GM12892 (cell line): ENCODE measurements around the gene DRAP1.

Experiments used
- DNase-seq: peaks from one replicate; pipeline ENCODE4 v3.0.0; 2011; ENCODE audit not compliant: insufficient read length
- FAIRE-seq: peaks from 2 replicates; lab custom pipeline; 2011; peaks lifted over from hg19 to GRCh38; lab: Jason Lieb, UNC
- POLR2A ChIP-seq: IDR thresholded peaks from 2 replicates; pipeline ENCODE4 v1.6.1; 2011; ENCODE audit warnings: low read depth, low read length, control low read depth
- POLR2AphosphoS5 ChIP-seq: IDR thresholded peaks from 2 replicates; pipeline ENCODE4 v1.6.1; 2011; ENCODE audit warnings: low read depth, low read length, control low read depth
- TAF1 ChIP-seq: IDR thresholded peaks from 2 replicates; pipeline ENCODE4 v1.6.1; 2011; ENCODE audit warnings: low read depth, mild to moderate bottlenecking, control low read depth, low read length, borderline replicate concordance

The DRAP1 gene

DNA sequence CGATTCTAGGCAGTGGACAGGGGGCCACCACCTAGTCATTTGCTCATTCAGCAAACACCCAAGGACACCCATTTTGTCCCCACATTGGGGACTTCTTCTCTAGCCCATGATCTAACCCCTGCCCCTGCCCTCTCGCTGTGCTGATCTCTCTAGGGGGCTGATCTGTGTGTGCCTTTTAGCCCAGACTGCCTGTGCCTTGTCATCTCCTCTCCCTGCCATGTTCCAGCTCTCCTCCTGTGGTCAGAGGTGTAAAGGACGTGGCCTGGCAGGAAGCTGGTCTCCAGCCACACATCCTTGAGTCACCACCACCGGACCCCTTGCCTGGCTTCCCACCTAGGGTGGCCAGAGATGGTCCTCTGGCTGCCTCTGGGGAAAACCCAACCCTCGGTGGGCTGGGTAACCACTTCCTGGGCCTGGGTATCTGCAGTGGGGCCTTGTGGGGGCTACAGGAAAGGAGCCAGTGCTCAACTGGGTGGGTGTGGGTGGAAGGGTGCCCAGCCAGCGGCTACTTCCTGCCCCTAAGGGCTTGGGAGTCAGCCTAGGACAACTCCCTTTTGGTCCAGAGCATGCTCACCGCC lies 38.3 kb upstream of the DRAP1 start:
- no peak for TF ChIP-seq POLR2AphosphoS5
- no peak for TF ChIP-seq TAF1
- TF ChIP-seq POLR2A, result no peak; the same call in 1 of the 2 replicates
- FAIRE-seq (no peak), DNase-seq (no peak)

GRCh38 chr11:65882120-65883057 lies 36.8 kb upstream of the DRAP1 start:
- TF ChIP-seq POLR2A (no peak), TAF1 (no peak), POLR2AphosphoS5 (no peak)
- FAIRE-seq (no peak), DNase-seq (no peak)

DNA sequence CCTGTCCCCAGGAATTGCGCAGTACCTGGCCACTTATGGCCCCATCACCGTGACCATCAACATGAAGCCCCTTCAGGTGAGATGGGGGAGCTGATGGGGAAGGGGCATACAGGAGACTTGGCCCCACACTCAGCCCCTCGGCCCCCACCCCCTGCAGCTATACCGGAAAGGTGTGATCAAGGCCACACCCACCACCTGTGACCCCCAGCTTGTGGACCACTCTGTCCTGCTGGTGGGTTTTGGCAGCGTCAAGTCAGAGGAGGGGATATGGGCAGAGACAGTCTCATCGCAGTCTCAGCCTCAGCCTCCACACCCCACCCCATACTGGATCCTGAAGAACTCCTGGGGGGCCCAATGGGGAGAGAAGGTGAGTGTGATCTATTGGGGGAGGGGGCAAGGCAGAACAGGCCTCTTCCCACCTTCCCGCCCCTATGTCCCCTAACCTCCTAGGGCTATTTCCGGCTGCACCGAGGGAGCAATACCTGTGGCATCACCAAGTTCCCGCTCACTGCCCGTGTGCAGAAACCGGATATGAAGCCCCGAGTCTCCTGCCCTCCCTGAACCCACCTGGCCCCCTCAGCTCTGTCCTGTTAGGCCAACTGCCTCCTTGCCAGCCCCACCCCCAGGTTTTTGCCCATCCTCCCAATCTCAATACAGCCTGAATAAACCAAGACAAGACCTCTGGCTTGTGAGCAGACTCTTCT lies 36.0 kb upstream of the DRAP1 start:
- TF ChIP-seq TAF1 (no peak), POLR2AphosphoS5 (no peak), POLR2A (no peak)
- FAIRE-seq (no peak), DNase-seq (no peak)

DNA sequence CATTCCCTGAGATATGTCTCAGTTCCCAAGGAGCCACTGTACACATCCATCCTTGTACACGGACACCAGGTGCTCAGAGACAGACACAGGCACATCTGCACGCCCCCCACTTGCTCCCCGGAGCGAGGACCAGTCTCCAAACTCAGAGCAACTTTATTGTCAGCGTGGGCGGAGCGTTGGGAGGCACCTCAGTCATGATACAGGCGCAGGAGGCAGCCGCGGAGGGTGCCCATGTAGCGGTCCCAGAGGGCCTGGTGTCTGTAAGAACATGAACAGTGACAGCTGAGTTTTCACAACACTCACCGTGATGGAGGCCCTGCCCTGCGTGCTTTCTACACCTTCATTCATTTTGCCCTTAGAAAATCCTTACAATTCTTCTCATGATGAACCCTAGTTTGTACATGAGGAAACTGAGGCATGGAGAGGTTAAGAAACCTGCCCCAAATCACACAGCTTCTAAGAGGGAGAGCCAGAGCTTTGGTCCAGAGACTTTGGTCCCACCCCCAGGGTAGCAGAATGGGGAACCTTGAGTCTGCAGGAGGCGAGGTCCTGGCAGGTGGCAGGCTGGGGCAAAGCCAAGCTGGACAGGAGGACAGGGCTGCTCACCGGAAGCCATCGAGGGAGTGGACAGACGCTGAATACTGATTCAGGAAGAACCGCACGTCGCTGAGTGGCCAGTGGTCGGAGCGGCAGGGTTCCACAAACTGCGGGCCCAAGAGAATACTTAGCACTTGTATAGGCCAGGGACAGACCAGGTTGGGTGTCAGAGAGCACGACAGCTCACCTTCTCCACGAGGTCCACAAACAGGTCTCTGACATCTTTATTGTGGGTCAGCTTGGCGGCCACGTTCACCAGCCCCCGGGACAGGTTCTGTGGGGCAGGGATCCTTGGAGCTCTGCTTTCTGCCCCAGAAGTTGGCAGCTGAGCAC lies 35.2 kb upstream of the DRAP1 start:
- DNase-seq (no peak), FAIRE-seq (no peak)
- no peak for TF ChIP-seq TAF1
- no peak for TF ChIP-seq POLR2AphosphoS5
- TF ChIP-seq POLR2A, result no peak

GRCh38 chr11:65884716-65885092 lies 34.5 kb upstream of the DRAP1 start:
- peak; percentile 99 for FAIRE-seq
- TF ChIP-seq POLR2AphosphoS5 (no peak), POLR2A (no peak), TAF1 (no peak)
- peak; percentile 92 for DNase-seq

- TF ChIP-seq POLR2AphosphoS5 (no peak), TAF1 (no peak), POLR2A (no peak)
- FAIRE-seq (no peak), DNase-seq (no peak)
Measured at GRCh38 chr11:65885231-65885630, 34.0 kb upstream of the DRAP1 start.

DNA sequence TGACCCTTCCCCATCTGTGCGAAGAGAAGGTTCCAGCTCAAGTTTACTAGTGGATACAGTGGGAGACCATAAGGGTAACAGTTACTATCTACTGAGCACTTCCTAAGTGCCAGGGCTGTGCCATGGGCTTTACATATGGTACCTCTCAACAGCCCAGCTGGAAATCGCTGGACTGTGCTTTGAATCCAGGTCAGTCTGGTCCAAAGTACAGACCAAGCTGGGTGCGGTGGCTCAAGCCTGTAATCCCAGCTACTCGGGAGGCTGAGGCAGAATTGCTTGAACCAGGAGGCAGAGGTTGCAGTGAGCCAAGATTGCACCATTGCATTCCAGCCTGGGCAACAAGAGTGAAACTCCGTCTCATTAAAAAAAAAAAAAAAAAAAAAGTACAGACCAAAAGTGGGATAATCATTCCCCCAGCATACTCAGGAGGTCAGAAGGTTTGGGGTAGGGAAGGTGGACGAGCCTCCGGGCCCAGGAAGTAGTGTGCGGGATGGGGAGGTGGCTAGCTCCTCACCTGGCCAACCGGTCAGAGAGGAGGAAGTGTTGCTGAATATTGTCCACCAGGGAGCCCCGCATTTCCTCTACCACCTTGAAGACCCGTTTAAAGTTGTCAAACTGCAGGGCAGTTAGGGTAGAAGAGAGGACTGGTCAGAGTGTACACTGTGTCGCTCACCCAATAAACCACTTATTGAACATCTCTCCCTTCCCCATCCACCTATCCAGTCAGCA lies 33.3 kb upstream of the DRAP1 start:
- FAIRE-seq (no peak), DNase-seq (no peak)
- TF ChIP-seq POLR2AphosphoS5, result no peak
- no peak for TF ChIP-seq TAF1
- no peak for TF ChIP-seq POLR2A

- FAIRE-seq, result no peak
- DNase-seq, result no peak
- no peak for TF ChIP-seq POLR2AphosphoS5
Measured at GRCh38 chr11:65886826-65887722, 32.2 kb upstream of the DRAP1 start.

DNA sequence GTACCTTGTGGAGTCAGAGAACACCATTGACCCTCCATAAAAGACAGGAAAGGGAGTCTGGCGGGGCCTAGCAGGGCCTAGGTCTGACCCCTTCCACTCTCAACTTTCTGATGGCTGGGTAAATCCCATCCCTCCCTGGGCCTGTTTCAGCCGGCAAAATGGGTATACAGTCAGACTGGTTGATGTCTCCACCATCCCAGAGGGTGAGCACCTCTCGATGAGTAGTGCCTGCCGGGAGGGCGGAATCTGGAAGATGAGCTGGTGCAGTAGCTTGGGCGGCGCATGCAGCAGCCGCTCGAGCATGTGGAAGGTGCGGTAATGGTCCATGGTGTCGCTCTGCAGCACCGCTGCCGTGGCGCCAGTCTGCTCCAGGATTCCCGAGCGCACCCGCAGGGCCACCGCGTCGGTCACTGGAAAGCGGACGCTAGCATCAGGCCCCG lies 31.5 kb upstream of the DRAP1 start:
- FAIRE-seq (no peak), DNase-seq (no peak)
- TF ChIP-seq POLR2A, result no peak
- TF ChIP-seq TAF1, result no peak
- TF ChIP-seq POLR2AphosphoS5, result no peak
